Stimulated activated naive B cell treated with anti-CD40 and anti-IgM and Interleukin-4, amounts not matched to agents 10 μg/mL and 1 μg/mL and 100 μg/mL, for 72 hours (primary cell): Measurements from ENCODE around the gene SIK3.
"Not testable (repeated sequence)": the region's sequence is repeated elsewhere in the genome, so short reads cannot be mapped to it uniquely, and the experiment has no call there.

ENCODE experiments used
- ATAC-seq, 2 donors: fragments of 150-1000 bp; cut with Tn5 transposase; replicated peaks; 2 replicates each; pipeline ENCODE4 v1.10.0; 2021; ENCODE audit warnings: moderate library complexity in 1 of 2
- DNase-seq: peaks from one replicate; pipeline ENCODE4 v3.0.0; 2021
- H3K27ac Mint-ChIP-seq: one replicate; pipeline ENCODE4 v1.8.0; 2022; ENCODE audit warnings: mild to moderate bottlenecking, mixed read lengths
- H3K27me3 Mint-ChIP-seq, 2 donors: one replicate each; pipeline ENCODE4 v1.8.0; 2022; ENCODE audit warnings: mixed read lengths in 2 of 2
- H3K36me3 Mint-ChIP-seq, 2 donors: one replicate each; pipeline ENCODE4 v1.8.0; 2022; ENCODE audit warnings: mixed read lengths in 2 of 2, mild to moderate bottlenecking in 1 of 2
- H3K4me1 Mint-ChIP-seq, 2 donors: one replicate each; pipeline ENCODE4 v1.8.0; 2022; ENCODE audit warnings: mixed read lengths in 2 of 2, mild to moderate bottlenecking in 1 of 2
- H3K4me3 Mint-ChIP-seq, 2 donors: one replicate each; pipeline ENCODE4 v1.8.0; 2022; ENCODE audit warnings: mild to moderate bottlenecking in 2 of 2, mixed read lengths in 2 of 2, moderate library complexity in 1 of 2
- H3K9me3 Mint-ChIP-seq, 2 donors: one replicate each; pipeline ENCODE4 v1.8.0; 2022; ENCODE audit warnings: mixed read lengths in 2 of 2, mild to moderate bottlenecking in 1 of 2

The SIK3 gene

DNA sequence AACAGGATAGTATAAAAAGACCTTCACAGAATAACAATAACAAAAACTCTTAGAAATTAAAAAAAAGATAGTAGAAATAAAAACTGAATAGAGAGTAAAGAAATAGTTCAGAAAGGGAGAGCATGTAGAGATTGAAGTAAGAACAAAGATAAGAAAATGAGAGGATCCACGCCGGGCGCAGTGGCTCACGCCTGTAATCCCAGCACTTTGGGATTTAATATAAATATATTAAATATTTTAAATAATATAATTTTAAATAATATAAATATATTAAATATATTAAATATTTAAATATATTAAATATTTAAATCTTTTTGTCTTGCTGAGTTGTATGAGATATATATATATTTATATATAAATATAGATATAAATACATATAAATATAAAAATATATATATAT lies 286.1 kb downstream of the SIK3 start:
- no peak for DNase-seq
- Mint-ChIP-seq H3K4me3 (no peak overlapping the region), H3K9me3 (no peaks in the 10 kb centered on the region), H3K36me3 (no peaks in the 10 kb centered on the region), H3K27me3 (peaks cover 9 to 24% of the 10 kb centered on the region in 2 donors), H3K4me1 (peaks cover 0 to 2% of the 10 kb centered on the region in 2 donors), H3K27ac (no peak overlapping the region)
- no peak for ATAC-seq

DNA sequence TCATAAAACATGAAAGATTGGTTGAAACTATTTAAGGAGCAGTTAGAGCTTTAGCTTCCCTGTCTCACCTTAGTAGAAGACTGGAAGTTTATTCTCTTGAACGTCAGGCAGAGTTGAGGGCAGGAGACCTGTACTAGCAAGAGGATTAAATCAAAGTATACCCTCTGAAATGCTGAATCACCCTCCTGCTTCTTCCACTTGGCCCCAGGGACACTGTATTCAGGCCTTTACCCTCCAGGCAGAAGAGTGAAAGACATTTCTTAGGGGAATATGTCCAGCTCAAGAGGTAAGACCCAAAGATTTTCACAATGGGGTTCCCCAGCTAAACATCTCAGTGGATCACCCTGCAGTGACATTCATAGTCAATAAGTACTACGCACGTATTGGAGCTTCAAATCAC lies 287.0 kb downstream of the SIK3 start:
- DNase-seq (no peak), ATAC-seq (no peak)
- no peak overlapping the region for H3K4me3 Mint-ChIP-seq
- no peaks in the 10 kb centered on the region for H3K9me3 Mint-ChIP-seq
- no peak overlapping the region for H3K27ac Mint-ChIP-seq
- peaks cover 13 to 24% of the 10 kb centered on the region in 2 donors for H3K27me3 Mint-ChIP-seq
- H3K4me1 Mint-ChIP-seq = peaks cover 0 to 2% of the 10 kb centered on the region in 2 donors
- H3K36me3 Mint-ChIP-seq = no peaks in the 10 kb centered on the region

DNA sequence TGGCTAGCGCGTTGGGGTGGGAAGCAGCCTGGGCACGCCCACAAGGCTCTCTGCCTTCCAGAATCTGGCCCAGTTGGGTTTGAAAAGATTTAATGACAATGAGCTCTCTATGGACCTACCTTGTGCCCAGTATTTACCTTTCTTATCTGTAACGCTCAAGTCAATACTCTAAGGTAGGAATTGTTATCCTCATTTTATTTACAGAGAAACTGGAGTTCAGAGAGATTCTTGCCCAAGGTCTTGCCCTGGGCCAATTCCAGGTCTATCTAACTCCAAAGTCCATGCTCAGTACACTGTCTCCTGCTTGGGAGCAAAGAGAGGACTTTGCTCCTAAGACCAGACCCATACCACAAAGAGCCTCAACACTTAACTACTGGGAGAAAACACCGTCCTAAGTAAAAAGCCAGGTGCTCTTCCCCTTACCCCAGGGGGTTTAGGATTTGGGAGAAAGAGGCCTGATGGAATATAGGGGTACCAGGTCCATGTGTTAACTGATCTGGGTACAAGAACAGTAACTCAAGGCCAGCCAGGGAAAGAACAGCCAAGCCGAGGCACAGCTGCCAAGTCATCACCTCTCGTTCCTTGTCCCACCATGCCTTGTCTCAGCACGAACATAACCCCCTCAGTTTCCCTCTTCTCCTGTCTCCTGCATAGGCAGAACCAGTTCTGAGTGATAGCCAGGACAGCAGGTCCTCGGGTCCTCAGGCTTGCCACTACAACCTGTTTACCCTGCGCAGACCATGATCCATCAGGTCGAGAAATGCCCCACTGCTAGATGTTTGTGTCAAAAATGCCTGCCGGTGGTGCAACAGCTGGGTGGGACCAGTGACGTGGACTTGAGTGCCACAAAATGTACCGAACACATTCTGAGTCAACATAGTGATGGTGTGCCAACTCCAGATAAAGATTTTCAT lies 289.7 kb downstream of the SIK3 start:
- ATAC-seq (no peak), DNase-seq (no peak)
- Mint-ChIP-seq H3K4me3 (no peak overlapping the region), H3K27me3 (peaks cover 14 to 24% of the 10 kb centered on the region in 2 donors), H3K36me3 (no peaks in the 10 kb centered on the region), H3K4me1 (no peaks in the 10 kb centered on the region), H3K27ac (no peak overlapping the region), H3K9me3 (no peaks in the 10 kb centered on the region)

DNA sequence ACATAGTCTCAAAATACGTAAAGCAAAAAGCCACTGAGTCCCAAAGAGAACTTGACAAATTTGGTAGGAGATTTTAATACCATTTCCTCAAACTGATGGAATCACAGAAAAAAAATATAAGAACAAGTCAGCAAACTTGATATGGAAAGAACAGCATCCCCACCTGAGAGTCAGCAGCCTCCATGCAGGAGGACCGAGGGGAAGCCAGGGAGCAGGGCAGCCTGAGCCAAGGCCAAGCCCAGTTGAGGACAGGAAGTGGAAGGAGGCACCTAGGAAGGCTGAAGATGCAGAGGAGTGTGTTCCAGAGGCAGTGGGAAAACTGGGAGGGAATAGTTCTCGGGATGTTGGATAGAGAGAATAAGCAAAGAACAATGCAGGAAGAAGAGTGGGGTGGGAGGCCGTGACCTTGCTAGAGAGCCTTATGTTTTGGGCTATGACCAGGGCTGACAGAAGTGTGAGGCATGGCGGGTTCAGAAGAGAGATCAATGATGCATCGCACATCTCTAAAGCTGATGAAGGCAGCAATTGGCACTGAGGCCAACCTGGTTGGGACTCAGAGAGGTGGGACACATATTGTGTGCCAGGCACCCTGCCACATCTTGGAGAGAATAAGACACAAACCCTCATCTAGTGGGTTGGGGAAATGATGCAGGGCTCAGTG lies 290.5 kb downstream of the SIK3 start:
- ATAC-seq = no peak
- Mint-ChIP-seq H3K27me3 (peaks cover 19 to 30% of the 10 kb centered on the region in 2 donors), H3K36me3 (no peaks in the 10 kb centered on the region), H3K27ac (no peak overlapping the region), H3K9me3 (no peaks in the 10 kb centered on the region), H3K4me3 (no peak overlapping the region), H3K4me1 (no peaks in the 10 kb centered on the region)
- no peak for DNase-seq

GRCh38 chr11:116804001-116804400 lies 294.2 kb downstream of the SIK3 start:
- DNase-seq = no peak

GRCh38 chr11:116801662-116802061 lies 296.6 kb downstream of the SIK3 start:
- not testable (repeated sequence) for H3K4me3 Mint-ChIP-seq, H3K9me3 Mint-ChIP-seq, DNase-seq, H3K27ac Mint-ChIP-seq, H3K36me3 Mint-ChIP-seq, H3K4me1 Mint-ChIP-seq, ATAC-seq
- peaks cover 30 to 35% of the 10 kb centered on the region in 2 donors for H3K27me3 Mint-ChIP-seq

More at GRCh38 chr11:116804001-116804400, 294.2 kb downstream of the SIK3 start:
- no peak for ATAC-seq
- Mint-ChIP-seq H3K27me3 (peaks cover 34 to 45% of the 10 kb centered on the region in 2 donors), H3K4me3 (no peak overlapping the region), H3K27ac (no peak overlapping the region), H3K9me3 (no peaks in the 10 kb centered on the region), H3K36me3 (no peaks in the 10 kb centered on the region), H3K4me1 (no peaks in the 10 kb centered on the region)

- DNase-seq (no peak), ATAC-seq (no peak)
- Mint-ChIP-seq H3K36me3 (no peaks in the 10 kb centered on the region), H3K4me3 (no peak overlapping the region), H3K9me3 (no peaks in the 10 kb centered on the region), H3K27me3 (peaks cover 30 to 35% of the 10 kb centered on the region in 2 donors), H3K4me1 (no peaks in the 10 kb centered on the region), H3K27ac (no peak overlapping the region)
These were observed 297.6 kb downstream of the SIK3 start for GRCh38 chr11:116800610-116801009.

GRCh38 chr11:116798368-116798767 lies 299.9 kb downstream of the SIK3 start:
- H3K36me3 Mint-ChIP-seq = no peaks in the 10 kb centered on the region
- ATAC-seq = peak in 1 of 2 donors; percentile 31

GRCh38 chr11:116797816-116798215 lies 300.4 kb downstream of the SIK3 start:
- H3K27ac Mint-ChIP-seq = no peak overlapping the region
- H3K4me3 Mint-ChIP-seq = no peak overlapping the region
- DNase-seq = no peak
- no peak for ATAC-seq
- H3K36me3 Mint-ChIP-seq = no peaks in the 10 kb centered on the region
- no peaks in the 10 kb centered on the region for H3K9me3 Mint-ChIP-seq
- H3K27me3 Mint-ChIP-seq = peaks cover 20 to 25% of the 10 kb centered on the region in 2 donors
- no peaks in the 10 kb centered on the region for H3K4me1 Mint-ChIP-seq

More at GRCh38 chr11:116798368-116798767, 299.9 kb downstream of the SIK3 start:
- Mint-ChIP-seq H3K4me3 (no peak overlapping the region), H3K27ac (no peak overlapping the region), H3K4me1 (no peaks in the 10 kb centered on the region), H3K27me3 (peaks cover 23 to 28% of the 10 kb centered on the region in 2 donors), H3K9me3 (no peaks in the 10 kb centered on the region)
- no peak for DNase-seq

- Mint-ChIP-seq H3K9me3 (no peaks in the 10 kb centered on the region), H3K27me3 (peaks cover 17 to 18% of the 10 kb centered on the region in 2 donors), H3K4me1 (peaks cover 0 to under 1% of the 10 kb centered on the region in 2 donors), H3K4me3 (no peak overlapping the region), H3K27ac (no peak overlapping the region), H3K36me3 (no peaks in the 10 kb centered on the region)
- no peak for ATAC-seq
- DNase-seq = no peak
These were observed 301.7 kb downstream of the SIK3 start for GRCh38 chr11:116796548-116796947.

- H3K4me1 Mint-ChIP-seq = peaks cover 3 to 11% of the 10 kb centered on the region in 2 donors
- H3K4me3 Mint-ChIP-seq = no peak overlapping the region
- H3K27me3 Mint-ChIP-seq = peaks cover 19 to 21% of the 10 kb centered on the region in 2 donors
These were observed 303.4 kb downstream of the SIK3 start for GRCh38 chr11:116794851-116795250.

GRCh38 chr11:116793772-116794097 lies 304.5 kb downstream of the SIK3 start:
- ATAC-seq = no peak

More at GRCh38 chr11:116794851-116795250, 303.4 kb downstream of the SIK3 start:
- no peaks in the 10 kb centered on the region for H3K36me3 Mint-ChIP-seq
- H3K9me3 Mint-ChIP-seq = no peaks in the 10 kb centered on the region
- DNase-seq = no peak
- no peak overlapping the region for H3K27ac Mint-ChIP-seq
- ATAC-seq = no peak

More at GRCh38 chr11:116793772-116794097, 304.5 kb downstream of the SIK3 start:
- no peaks in the 10 kb centered on the region for H3K9me3 Mint-ChIP-seq
- no peaks in the 10 kb centered on the region for H3K36me3 Mint-ChIP-seq
- H3K27me3 Mint-ChIP-seq = peaks cover 8 to 10% of the 10 kb centered on the region in 2 donors
- no peak for DNase-seq
- no peak overlapping the region for H3K27ac Mint-ChIP-seq
- no peak overlapping the region for H3K4me3 Mint-ChIP-seq
- H3K4me1 Mint-ChIP-seq = peaks cover 3 to 11% of the 10 kb centered on the region in 2 donors
